Measurements from ENCODE around the gene ARID1B. TPM values are rescaled to one million over a fixed set of nuclear protein-coding genes. Genes with fewer than 3 reads are reported as not detected.

Gene ARID1B
- total and polyA plus RNA-seq, 9 of the 15 experiments (the other 6 are each of a cell fraction or from before 2014, with no cell fraction given) = 12.5 to 50.5 (median 25.8) TPM

DNA sequence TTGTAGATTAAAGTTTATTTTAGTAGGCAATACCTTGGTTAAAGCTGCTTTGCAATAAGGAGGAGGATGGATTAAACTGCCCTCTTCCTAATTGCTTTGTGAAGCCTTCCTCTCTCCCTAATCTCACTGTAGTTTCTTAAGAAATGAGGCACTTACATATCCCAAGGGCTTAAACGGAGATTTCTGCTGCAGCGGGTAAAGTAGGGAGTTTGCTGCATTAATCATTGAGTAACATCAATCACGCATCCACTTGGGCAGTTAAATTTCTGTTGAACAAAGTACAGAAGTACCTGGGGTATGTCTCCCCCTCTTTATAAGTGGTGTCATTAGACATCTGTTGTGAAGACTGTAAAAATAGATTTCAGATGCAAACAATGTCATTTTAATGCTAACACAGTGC lies 29.5 kb upstream of the ARID1B start:
- H3K4me2 ChIP-seq (ENCODE audit: insufficient read depth, low read length) = no peak overlapping the region
- BruUV-seq (replicated peaks) = no TSS peak
- H3K4me3 ChIP-seq = no peak overlapping the region
- H3K4me1 ChIP-seq (replicated peaks in 1 of 2; ENCODE audit: control insufficient read depth in 2 of 2, insufficient read depth in 2 of 2, low read length in 2 of 2) = 0 out of 5 replicates have a peak, but pooled peaks cover 0 to 2% of the 10 kb centered on the region in 2 experiments
- no peaks in the 10 kb centered on the region for H3K79me2 ChIP-seq (ENCODE audit: control insufficient read depth, insufficient read depth, low read length)
- ChIA-PET CTCF (ENCODE audit: low intra/inter-chr PET ratio) (interaction anchor here (0.6 kb wide), 1 partner anchor 235 kb away, joined by 3 read pairs; no protein-coding TSS in a partner anchor), POLR2A (interaction anchor here (0.6 to 1.4 kb wide), 2 partner anchors 19 to 36 kb away, joined by 4 to 5 read pairs; no protein-coding TSS in a partner anchor)
- no peak overlapping the region for H3K27ac ChIP-seq (ENCODE audit: extremely low read depth, low read depth, low read length)
- in situ Hi-C loops (cut with MboI) (no loop called here), intact Hi-C loops (cut with micrococcal nuclease) (no loop called here)
- FAIRE-seq = no peak
- H3K27me3 ChIP-seq (ENCODE audit: control insufficient read depth in 2 of 2, insufficient read depth in 2 of 2, low read length in 2 of 2) = peaks cover 6 to 9% of the 10 kb centered on the region in 2 experiments; a peak in 3 of 5 replicates
- no peak for ATAC-seq
- no peaks in the 10 kb centered on the region for H3K9me1 ChIP-seq (ENCODE audit: control insufficient read depth, insufficient read depth, low read length)
- no peak overlapping the region for H2AFZ ChIP-seq (ENCODE audit: low read depth, low read length)
- no peak overlapping the region for H3K9ac ChIP-seq (ENCODE audit: insufficient read depth in 1 of 2, low read depth in 2 of 2, low read length in 2 of 2)
- no peaks in the 10 kb centered on the region for H4K20me1 ChIP-seq (replicated peaks; ENCODE audit: control insufficient read depth, insufficient read depth, low read length)
- DNase-seq (ENCODE audit: extremely low read depth in 1 of 4, low spot score in 3 of 4) = no peak
- H3K36me3 ChIP-seq (ENCODE audit: control insufficient read depth, insufficient read depth, low read length) = no peaks in the 10 kb centered on the region
- TF ChIP-seq CBX8 (IDR thresholded peaks at IDR 0.05; ENCODE audit: borderline replicate concordance, extremely low read depth, low read depth, low read length, poor library complexity, severe bottlenecking) (peak; percentile 30), STAT5A (IDR thresholded peaks at IDR 0.05; ENCODE audit: borderline replicate concordance, low read length) (0 out of 2 replicates have a peak, but pooled peaks have one; percentile 8)
- TF ChIP-seq, protein P1, sequence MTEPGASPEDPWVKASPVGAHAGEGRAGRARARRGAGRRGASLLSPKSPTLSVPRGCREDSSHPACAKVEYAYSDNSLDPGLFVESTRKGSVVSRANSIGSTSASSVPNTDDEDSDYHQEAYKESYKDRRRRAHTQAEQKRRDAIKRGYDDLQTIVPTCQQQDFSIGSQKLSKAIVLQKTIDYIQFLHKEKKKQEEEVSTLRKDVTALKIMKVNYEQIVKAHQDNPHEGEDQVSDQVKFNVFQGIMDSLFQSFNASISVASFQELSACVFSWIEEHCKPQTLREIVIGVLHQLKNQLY (CRISPR knock-in tag; conservative IDR thresholded peaks at IDR 0.05) = no peak
- no peaks in the 10 kb centered on the region for H3K9me3 ChIP-seq (replicated peaks; ENCODE audit: control insufficient read depth, insufficient read depth, low read depth, low read length)
- WGBS (ENCODE audit: insufficient coverage, low coverage, missing lambda C conversion rate) = 5% methylated on average over 3 of the region's 3 CpGs

DNA sequence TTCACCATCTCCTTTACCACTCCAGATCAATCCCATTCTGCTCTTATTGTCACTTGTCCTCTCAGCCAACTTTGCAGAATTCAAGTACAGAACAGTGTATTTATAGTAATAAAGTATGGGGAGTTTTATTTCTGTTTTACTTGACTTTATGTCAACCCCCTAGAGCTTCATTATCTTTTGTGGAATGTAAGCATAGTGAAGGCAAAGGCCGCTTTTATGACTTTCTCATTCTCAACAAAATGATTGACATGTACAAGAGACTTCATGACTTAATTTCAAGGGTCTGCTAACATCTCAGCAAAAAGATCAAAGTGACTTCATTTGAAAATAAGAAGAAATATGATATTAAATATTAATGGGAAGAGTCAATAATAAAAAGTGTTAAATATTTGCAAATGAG lies 28.7 kb upstream of the ARID1B start:
- Histone ChIP-seq H4K20me1 (replicated peaks; ENCODE audit: control insufficient read depth, insufficient read depth, low read length) (no peaks in the 10 kb centered on the region), H3K36me3 (ENCODE audit: control insufficient read depth, insufficient read depth, low read length) (no peaks in the 10 kb centered on the region), H3K27ac (ENCODE audit: extremely low read depth, low read depth, low read length) (no peak overlapping the region), H3K4me1 (replicated peaks in 1 of 2; ENCODE audit: control insufficient read depth in 2 of 2, insufficient read depth in 2 of 2, low read length in 2 of 2) (0 out of 5 replicates have a peak, but pooled peaks cover 0 to 3% of the 10 kb centered on the region in 2 experiments), H3K9me3 (replicated peaks; ENCODE audit: control insufficient read depth, insufficient read depth, low read depth, low read length) (no peaks in the 10 kb centered on the region), H3K4me3 (no peak overlapping the region), H3K9me1 (ENCODE audit: control insufficient read depth, insufficient read depth, low read length) (no peaks in the 10 kb centered on the region), H3K4me2 (ENCODE audit: insufficient read depth, low read length) (no peak overlapping the region), H2AFZ (ENCODE audit: low read depth, low read length) (no peak overlapping the region), H3K9ac (ENCODE audit: insufficient read depth in 1 of 2, low read depth in 2 of 2, low read length in 2 of 2) (no peak overlapping the region), H3K79me2 (ENCODE audit: control insufficient read depth, insufficient read depth, low read length) (no peaks in the 10 kb centered on the region), H3K27me3 (ENCODE audit: control insufficient read depth in 2 of 2, insufficient read depth in 2 of 2, low read length in 2 of 2) (peaks cover 8 to 12% of the 10 kb centered on the region in 2 experiments; a peak in 4 of 5 replicates)
- POLR2A ChIA-PET = interaction anchor here (0.6 kb wide), 1 partner anchor 10 kb away, joined by 3 read pairs; no protein-coding TSS in a partner anchor
- in situ Hi-C loops (cut with MboI) (no loop called here), intact Hi-C loops (cut with micrococcal nuclease) (no loop called here)
- DNase-seq (ENCODE audit: extremely low read depth in 1 of 4, low spot score in 3 of 4) = no peak
- no peak for ATAC-seq
- no TSS peak for BruUV-seq (replicated peaks)
- TF ChIP-seq SMAD1 (IDR thresholded peaks at IDR 0.05; ENCODE audit: low read depth, low read length, partially characterized antibody) (no peak), PKNOX1 (IDR thresholded peaks at IDR 0.05) (peak; percentile 46; the same call in 1 of the 2 replicates)
- no peak for FAIRE-seq
- CTCF ChIA-PET (ENCODE audit: low intra/inter-chr PET ratio) = no interaction called here
- 10% methylated on average over 1 of the region's 1 CpG for WGBS (ENCODE audit: insufficient coverage, low coverage, missing lambda C conversion rate)
